Activated T-cell treated with anti-CD3 and anti-CD28 coated beads, Interleukin-2, amount 50 U/mL, for 1 hour (primary cell): ENCODE data around the gene SHC3.
"Not testable (repeated sequence)": the region's sequence is repeated elsewhere in the genome, so short reads cannot be mapped to it uniquely, and the experiment has no call there.

Experiments used
- DNase-seq: peaks from one replicate; pipeline ENCODE4 v3.0.0-alpha.2; 2020

SHC3 gene

GRCh38 chr9:89177944-89178829 is at the start of gene SHC3:
SHC3 (minus strand) TSS chr9:89178818; CDS start chr9:89178460, 358 bp downstream.
- no peak for DNase-seq

- DNase-seq = no peak
Measured at GRCh38 chr9:89225991-89226471, 47.4 kb upstream of the SHC3 start.

GRCh38 chr9:89225587-89225986 is 47.0 kb upstream of the SHC3 start:
- no peak for DNase-seq

- no peak for DNase-seq
Measured at GRCh38 chr9:89225036-89225435, 46.4 kb upstream of the SHC3 start.

- no peak for DNase-seq
Measured at GRCh38 chr9:89224633-89225032, 46.0 kb upstream of the SHC3 start.

- no peak for DNase-seq
Measured at GRCh38 chr9:89223396-89223977, 44.9 kb upstream of the SHC3 start.

- DNase-seq = no peak
Measured at GRCh38 chr9:89219637-89220036, 41.0 kb upstream of the SHC3 start.

GRCh38 chr9:89218040-89218928 is 39.7 kb upstream of the SHC3 start:
- DNase-seq = no peak

GRCh38 chr9:89215342-89215741 is 36.7 kb upstream of the SHC3 start:
- DNase-seq = no peak

GRCh38 chr9:89213396-89213880 is 34.8 kb upstream of the SHC3 start:
- DNase-seq = no peak

- DNase-seq = no peak
Measured at GRCh38 chr9:89212171-89212570, 33.6 kb upstream of the SHC3 start.

GRCh38 chr9:89209311-89209710 is 30.7 kb upstream of the SHC3 start:
- DNase-seq = not testable (repeated sequence)

- no peak for DNase-seq
Measured at GRCh38 chr9:89207026-89207425, 28.4 kb upstream of the SHC3 start.

GRCh38 chr9:89204801-89205200 is 26.2 kb upstream of the SHC3 start:
- DNase-seq = no peak

GRCh38 chr9:89195131-89195797 is 16.6 kb upstream of the SHC3 start:
- DNase-seq = no peak

GRCh38 chr9:89194421-89195130 is 16.0 kb upstream of the SHC3 start:
- DNase-seq = no peak

- DNase-seq = no peak
Measured at GRCh38 chr9:89191004-89191403, 12.4 kb upstream of the SHC3 start.

GRCh38 chr9:89189215-89189614 is 10.6 kb upstream of the SHC3 start:
- no peak for DNase-seq

- no peak for DNase-seq
Measured at GRCh38 chr9:89187950-89188349, 9.3 kb upstream of the SHC3 start.

GRCh38 chr9:89187541-89187940 is 8.9 kb upstream of the SHC3 start:
- no peak for DNase-seq

- DNase-seq = no peak
Measured at GRCh38 chr9:89186960-89187359, 8.3 kb upstream of the SHC3 start.

- no peak for DNase-seq
Measured at GRCh38 chr9:89185980-89186379, 7.4 kb upstream of the SHC3 start.
